Mammary epithelial cell (primary cell): ENCODE data around the gene GALNT17.

ENCODE experiments used
- CTCF ChIP-seq, 2 donors: IDR thresholded peaks in 1 of 2; conservative IDR thresholded peaks in 1 of 2; 2 replicates each; pipeline ENCODE4 v1.5.1; 2011 to 2012; ENCODE audit warnings: inconsistent platforms in 2 of 2, low read length in 2 of 2, mild to moderate bottlenecking in 2 of 2, control low read depth in 1 of 2, low read depth in 1 of 2; ENCODE audit not compliant: insufficient read depth in 1 of 2; ENCODE audit errors: extremely low read depth in 1 of 2
- EZH2 ChIP-seq: IDR thresholded peaks from 2 replicates; pipeline ENCODE4 v1.6.1; 2012; ENCODE audit warnings: low read length, inconsistent platforms, borderline replicate concordance

DNA sequence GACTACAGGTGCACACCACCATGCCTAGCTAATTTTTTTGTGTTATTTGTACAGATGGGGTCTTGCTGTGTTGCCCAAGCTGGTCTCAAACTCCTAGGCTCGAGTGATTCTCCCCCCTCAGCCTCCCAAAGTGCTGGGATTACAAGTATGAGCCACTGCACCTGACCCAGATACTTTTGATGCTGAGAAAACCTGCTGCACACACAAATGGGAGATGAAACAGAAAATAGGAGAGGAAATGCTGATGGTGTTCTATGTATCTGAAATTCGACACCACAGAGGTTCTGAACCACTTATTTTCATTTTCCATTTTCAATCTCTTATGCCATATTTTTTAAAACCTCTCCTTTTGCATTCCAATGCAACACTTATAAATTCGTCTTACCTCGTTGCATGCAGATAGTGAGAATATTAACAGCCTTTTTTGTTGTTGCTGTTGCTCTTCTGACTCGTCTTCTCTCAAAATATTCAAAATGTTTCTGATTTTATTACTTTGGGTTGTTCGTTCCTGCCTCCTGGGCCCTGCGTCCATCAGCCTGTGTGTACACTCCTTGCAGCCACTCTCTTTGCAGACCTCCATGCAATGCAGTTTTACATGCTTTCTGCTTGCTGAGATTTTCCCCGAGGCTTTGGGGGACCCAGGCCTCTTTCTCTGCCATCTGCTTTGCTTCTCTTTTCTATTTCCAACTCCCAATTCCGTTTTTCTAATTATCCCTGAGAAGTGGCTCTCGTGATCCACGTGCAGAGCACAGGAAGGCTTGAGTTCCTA lies 556.1 kb downstream of the GALNT17 start:
- no peak for TF ChIP-seq CTCF (conservative IDR thresholded peaks at IDR 0.05 in 1 of 2, IDR thresholded peaks at IDR 0.05 in 1 of 2; ENCODE audit: extremely low read depth in 1 of 2, insufficient read depth in 1 of 2, low read depth in 1 of 2, low read length in 2 of 2)
- no peak for TF ChIP-seq EZH2
